ENCODE results near the gene NKAIN2.
"Not testable (repeated sequence)": the region's sequence is repeated elsewhere in the genome, so short reads cannot be mapped to it uniquely, and the experiment has no call there.

Gene NKAIN2

DNA sequence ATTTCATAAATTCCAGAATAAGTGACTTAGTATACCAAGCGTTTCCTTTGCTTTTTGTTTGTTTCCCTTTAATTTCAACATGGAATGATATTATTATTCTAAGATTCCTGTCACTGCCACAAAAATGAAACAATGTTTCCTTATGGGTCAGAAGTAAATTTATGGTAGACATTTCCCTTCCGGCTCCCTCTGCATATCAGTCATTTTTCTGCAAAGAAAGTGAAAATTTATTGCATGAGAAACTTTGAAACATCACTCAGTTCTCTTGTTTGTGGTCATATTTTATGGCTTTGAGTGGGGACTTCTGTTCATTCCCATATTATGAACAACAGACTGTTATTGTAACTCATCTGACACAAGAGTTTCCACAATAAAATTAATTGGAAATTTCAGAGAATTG, 97.8 kb downstream of the NKAIN2 start:
- TF ChIP-seq, protein P1, sequence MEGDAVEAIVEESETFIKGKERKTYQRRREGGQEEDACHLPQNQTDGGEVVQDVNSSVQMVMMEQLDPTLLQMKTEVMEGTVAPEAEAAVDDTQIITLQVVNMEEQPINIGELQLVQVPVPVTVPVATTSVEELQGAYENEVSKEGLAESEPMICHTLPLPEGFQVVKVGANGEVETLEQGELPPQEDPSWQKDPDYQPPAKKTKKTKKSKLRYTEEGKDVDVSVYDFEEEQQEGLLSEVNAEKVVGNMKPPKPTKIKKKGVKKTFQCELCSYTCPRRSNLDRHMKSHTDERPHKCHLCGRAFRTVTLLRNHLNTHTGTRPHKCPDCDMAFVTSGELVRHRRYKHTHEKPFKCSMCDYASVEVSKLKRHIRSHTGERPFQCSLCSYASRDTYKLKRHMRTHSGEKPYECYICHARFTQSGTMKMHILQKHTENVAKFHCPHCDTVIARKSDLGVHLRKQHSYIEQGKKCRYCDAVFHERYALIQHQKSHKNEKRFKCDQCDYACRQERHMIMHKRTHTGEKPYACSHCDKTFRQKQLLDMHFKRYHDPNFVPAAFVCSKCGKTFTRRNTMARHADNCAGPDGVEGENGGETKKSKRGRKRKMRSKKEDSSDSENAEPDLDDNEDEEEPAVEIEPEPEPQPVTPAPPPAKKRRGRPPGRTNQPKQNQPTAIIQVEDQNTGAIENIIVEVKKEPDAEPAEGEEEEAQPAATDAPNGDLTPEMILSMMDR (conservative IDR thresholded peaks at IDR 0.05), result no peak
- no peak for TF ChIP-seq ZFX (IDR thresholded peaks at IDR 0.05)
- H3K27ac ChIP-seq, result no peak overlapping the region

DNA sequence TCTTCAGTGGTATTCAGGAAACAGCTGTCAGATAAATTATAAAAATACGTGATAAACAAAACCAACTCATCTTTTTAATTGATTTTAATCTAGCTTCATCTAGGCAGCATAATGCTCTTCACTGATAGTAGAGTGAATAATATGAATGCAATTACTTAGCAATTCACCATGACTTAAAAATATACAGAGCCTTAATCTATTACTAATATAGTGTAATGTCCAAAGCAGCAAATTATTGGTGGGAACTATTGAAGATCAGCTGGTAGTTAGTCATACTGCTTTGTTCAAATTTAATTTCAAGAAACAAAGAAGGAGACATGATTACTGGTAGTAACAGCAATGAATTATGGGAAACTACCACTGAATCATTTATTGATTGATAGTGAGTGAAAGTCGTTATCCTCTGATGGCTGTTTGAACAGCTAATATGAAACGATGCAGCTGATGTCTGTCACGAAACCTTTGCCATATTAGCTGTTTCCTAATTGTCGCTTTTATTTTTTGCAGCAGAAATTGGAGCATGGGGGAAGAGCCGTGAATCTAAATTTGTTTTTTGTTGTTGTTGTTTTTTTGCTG, 99.2 kb downstream of the NKAIN2 start:
- TF ChIP-seq, protein P1 (conservative IDR thresholded peaks at IDR 0.05), result no peak
- H3K27ac ChIP-seq, result no peak overlapping the region

DNA sequence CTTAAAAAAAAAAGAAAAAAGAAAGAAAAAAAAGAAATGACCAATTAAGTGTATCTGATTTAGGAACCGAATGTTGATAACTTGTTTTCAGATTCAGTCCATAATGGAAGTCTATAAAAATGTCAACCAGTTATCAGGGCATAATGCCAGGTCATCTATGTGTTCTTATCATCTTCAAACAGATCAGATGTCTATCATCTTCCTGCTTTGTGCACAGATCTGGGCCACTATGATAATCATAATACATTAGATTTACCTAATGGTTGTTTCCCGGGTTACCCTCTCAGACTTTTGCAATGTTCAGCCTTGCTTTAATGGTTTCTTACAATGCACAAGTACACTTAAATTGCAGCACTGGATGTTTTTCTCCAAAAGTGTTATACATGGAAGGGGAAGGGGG, 100.6 kb downstream of the NKAIN2 start:
- no peak overlapping the region for H3K27ac ChIP-seq
- TF ChIP-seq ZFX (IDR thresholded peaks at IDR 0.05), result no peak

DNA sequence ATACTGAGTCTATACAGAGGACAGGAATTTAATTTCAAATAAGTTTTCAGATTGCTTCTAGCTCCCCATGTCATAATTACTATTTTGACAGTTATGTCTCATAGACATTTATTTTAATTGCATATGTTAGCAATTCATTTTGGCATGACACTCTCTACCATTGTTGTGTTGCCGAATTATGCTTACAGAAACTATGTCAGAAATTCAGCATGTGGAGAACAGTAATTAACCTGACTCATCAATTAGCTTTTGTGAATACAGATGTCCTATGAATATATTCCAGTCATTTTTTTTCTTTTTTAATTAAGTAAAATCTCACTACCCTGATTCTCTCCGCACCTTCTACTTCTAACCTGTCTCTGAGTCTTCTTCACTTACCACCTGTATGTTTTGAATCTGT, 105.1 kb downstream of the NKAIN2 start:
- no peak for TF ChIP-seq ZFX (IDR thresholded peaks at IDR 0.05)
- TF ChIP-seq, protein P1 (conservative IDR thresholded peaks at IDR 0.05), result no peak
- H3K27ac ChIP-seq, result no peak overlapping the region

DNA sequence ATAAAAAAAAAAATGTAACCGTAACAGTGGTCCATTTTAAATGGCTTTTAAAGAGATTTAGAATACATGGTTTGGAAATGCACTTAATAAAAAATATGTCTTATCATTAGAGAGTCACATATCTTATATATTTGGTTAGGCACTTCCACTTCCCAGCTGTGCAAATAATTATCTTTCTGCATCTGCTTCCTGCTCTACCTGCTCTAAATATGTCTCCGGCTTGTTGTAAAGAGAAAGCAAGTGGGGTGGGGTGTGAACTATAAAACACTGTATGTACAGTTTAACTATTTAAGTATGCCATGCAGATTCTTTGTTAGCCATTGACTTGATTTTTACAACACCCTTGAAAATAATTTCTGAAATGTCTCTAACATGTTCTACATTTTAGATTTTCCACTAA, 106.3 kb downstream of the NKAIN2 start:
- no peak for TF ChIP-seq ZFX (IDR thresholded peaks at IDR 0.05)
- TF ChIP-seq, protein P1 (conservative IDR thresholded peaks at IDR 0.05), result no peak
- no peak overlapping the region for H3K27ac ChIP-seq

DNA sequence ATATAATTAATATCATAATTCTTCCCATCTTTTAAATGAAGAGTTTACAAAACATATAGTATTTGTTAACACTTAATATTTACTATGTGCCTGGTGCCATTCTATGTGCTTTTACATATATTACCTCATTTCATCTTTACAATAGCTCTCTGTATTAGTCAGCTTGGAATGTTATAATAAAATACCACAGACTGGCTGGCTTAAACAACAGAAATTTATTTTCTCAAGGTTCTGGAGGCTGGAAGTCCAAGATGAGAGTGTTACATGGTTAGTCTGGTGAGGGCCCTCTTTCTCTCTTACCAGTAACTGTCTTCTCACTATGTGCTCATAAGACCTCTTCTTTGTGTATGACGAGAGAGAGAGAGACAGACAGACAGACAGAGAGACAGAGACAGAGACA, 110.2 kb downstream of the NKAIN2 start:
- TF ChIP-seq, protein P1 (conservative IDR thresholded peaks at IDR 0.05), result no peak
- no peak for TF ChIP-seq ZFX (IDR thresholded peaks at IDR 0.05)

DNA sequence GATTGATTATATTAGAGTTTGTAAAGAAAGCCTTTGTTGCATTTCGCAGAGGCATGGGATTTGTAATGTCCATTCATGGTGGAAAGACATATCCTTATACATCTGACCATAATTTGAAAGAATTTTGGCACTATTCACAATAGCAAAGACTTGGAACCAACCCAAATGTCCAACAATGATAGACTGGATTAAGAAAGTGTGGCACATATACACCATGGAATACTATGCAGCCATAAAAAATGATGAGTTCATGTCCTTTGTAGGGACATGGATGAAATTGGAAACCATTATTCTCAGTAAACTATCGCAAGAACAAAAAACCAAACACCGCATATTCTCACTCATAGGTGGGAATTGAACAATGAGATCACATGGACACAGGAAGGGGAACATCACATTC, 119.7 kb downstream of the NKAIN2 start:
- not testable (repeated sequence) for H3K27ac ChIP-seq

More for the DNA sequence above, 110.2 kb downstream of the NKAIN2 start:
- no peak overlapping the region for H3K27ac ChIP-seq

DNA sequence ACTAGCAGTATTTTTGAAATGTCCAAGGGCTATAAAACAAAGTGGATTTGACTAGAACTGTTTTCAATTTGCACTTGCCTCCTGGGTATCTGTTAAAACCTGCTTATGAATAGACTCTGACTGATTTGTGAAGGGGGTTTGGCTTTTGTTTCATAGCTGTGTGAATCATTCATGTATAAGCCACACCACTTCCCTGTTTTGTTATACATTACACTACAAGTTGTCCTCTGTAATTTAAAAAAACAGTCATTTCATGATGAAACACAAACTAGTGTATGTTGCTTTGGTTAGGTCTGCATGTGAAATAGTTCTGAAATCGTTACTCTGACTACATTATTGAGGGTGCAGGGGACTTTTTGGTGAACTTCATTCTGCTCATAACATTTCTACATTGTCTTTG, 121.7 kb downstream of the NKAIN2 start:
- no peak overlapping the region for H3K27ac ChIP-seq
- TF ChIP-seq, protein P1 (conservative IDR thresholded peaks at IDR 0.05), result no peak
- no peak for TF ChIP-seq ZFX (IDR thresholded peaks at IDR 0.05)

Measured in C4-2B (cell line).